Transverse colon (tissue), 3 donors: ENCODE results near the gene TERC.

Experiments used
- EP300 ChIP-seq: sonication (generic); formaldehyde crosslinking; IDR thresholded peaks from one replicate; pipeline ENCODE4 v1.6.1; 2017; ENCODE audit warnings: antibody characterized with exemption, low read depth
- POLR2A ChIP-seq: fragments of 450-650 bp; IDR thresholded peaks from one replicate; pipeline ENCODE4 v1.6.1; 2016; ENCODE audit warnings: antibody characterized with exemption, mild to moderate bottlenecking, moderate library complexity
- TF ChIP-seq, protein P1 (sequence below), 5 experiments: fragments of 200-600 bp in 3 of 5; fragments of 450-650 bp in 2 of 5; sonication (generic) in 3 of 5; IDR thresholded peaks; 1 replicate in 2 of 5; 2 replicates in 3 of 5; pipeline ENCODE4 v1.5.1; 2016 to 2017; ENCODE audit warnings: antibody characterized with exemption in 5 of 5, inconsistent platforms in 3 of 5, mild to moderate bottlenecking in 2 of 5, moderate library complexity in 1 of 5

DNA sequence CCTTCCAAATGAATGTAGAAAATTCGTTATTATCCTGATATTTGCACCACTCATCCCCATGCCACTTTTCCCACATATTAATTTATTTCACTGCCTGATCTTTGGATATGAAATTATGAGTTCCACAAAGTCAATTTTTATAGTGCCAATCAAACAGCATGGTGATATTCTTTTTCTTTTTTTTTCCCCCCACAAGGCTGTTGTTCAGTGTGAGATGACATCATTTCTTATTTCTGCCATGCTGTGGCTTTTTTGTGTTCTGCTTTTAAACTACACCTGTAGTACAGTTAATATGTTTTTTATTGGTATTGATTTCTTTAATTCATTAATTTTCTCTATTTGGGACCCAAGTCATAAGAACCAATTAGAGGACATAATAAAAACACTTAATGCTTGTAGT lies 22.9 kb upstream of the TERC start:
- TF ChIP-seq, protein P1, sequence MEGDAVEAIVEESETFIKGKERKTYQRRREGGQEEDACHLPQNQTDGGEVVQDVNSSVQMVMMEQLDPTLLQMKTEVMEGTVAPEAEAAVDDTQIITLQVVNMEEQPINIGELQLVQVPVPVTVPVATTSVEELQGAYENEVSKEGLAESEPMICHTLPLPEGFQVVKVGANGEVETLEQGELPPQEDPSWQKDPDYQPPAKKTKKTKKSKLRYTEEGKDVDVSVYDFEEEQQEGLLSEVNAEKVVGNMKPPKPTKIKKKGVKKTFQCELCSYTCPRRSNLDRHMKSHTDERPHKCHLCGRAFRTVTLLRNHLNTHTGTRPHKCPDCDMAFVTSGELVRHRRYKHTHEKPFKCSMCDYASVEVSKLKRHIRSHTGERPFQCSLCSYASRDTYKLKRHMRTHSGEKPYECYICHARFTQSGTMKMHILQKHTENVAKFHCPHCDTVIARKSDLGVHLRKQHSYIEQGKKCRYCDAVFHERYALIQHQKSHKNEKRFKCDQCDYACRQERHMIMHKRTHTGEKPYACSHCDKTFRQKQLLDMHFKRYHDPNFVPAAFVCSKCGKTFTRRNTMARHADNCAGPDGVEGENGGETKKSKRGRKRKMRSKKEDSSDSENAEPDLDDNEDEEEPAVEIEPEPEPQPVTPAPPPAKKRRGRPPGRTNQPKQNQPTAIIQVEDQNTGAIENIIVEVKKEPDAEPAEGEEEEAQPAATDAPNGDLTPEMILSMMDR (IDR thresholded peaks at IDR 0.05) = no peak
- TF ChIP-seq EP300 = no peak
- TF ChIP-seq POLR2A = no peak
